GM18858 (cell line): ENCODE measurements around the gene TEAD4.

Experiments
- ATAC-seq: cut with Tn5 transposase; IDR thresholded peaks from one replicate; pipeline ENCODE4 v1.9.1; 2021; ENCODE audit not compliant: unreplicated experiment

The TEAD4 gene

GRCh38 chr12:2959192-2959504 lies at the start of gene TEAD4:
TEAD4 (plus strand) TSS chr12:2959397.
- no peak for ATAC-seq

DNA sequence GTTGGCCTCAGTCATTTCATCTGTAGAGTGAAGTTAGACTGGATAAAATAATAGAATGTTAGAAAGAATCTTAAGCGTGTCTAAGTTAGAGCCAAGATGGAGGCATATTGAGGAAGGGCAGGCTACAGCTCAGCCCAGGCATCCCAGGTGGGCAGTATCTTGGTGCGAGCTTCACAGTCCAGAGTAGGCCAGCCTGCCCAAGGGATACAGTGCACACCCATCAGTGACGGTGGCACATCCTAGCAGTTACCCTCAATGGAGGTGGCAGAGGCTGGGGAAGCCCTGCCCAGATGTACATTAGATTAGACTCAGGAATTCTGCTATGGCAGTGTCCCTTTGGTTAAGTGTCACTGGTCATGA lies 47.0 kb upstream of the TEAD4 start:
- ATAC-seq, result no peak

DNA sequence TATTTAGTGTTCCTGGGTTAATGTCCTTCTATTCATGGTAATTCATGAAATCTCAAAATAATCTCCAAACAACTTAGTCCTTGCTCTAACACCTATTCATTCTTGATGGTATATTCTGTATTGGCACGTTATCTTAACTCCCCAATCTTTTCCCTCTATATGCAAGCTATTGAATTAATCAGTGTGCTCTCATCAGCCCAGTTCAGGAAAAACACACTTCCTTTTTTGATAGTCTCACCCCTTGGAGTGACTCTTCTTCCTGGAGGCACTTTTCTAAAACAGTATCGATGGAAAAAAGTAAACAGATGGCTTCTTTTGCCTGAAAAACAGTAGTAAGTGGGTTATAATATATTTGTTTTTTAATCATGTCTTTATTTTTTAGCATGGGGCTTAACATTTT lies 39.9 kb upstream of the TEAD4 start:
- no peak for ATAC-seq

DNA sequence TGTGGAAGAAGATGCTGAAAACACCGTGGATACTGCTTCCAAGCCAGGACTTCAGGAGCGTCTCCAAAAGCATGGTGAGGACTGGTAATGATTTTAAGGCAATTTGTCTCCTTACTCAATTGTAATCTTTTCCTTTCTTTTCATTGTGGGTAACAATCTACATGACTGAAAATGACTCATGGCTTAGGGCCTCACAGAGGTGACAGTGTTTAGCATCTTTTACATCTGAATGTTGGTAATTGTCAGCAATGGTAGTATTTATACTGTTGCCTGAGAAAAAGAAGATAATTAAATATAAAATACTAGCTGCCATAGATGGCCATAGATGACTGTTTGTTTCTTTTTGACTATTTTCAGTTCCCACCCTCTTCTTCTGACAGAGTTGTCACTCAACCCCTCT lies 36.9 kb upstream of the TEAD4 start:
- ATAC-seq, result no peak

- ATAC-seq, result no peak
Measured at GRCh38 chr12:2923057-2923456, 36.1 kb upstream of the TEAD4 start.

DNA sequence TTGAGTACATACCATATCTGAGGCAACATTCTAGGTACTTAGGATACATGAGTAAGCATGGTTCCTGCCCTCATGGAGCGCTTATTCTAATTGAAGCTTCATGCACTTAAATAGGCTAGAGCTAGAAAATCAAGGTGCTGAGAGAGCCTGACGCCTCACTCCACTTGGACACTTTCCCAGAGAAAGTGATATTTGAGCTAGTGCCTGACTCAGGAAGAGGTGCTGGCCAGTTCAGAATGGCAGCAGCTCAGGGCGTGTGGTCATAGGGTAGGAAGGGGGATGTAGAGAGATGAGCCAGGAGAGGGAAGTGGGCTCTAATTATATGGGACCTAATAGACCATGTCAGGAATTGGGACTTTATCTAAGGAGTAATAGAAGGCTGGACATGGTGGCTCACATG lies 35.2 kb upstream of the TEAD4 start:
- ATAC-seq, result no peak

- ATAC-seq, result no peak
Measured at GRCh38 chr12:2925322-2925995, 33.7 kb upstream of the TEAD4 start.

DNA sequence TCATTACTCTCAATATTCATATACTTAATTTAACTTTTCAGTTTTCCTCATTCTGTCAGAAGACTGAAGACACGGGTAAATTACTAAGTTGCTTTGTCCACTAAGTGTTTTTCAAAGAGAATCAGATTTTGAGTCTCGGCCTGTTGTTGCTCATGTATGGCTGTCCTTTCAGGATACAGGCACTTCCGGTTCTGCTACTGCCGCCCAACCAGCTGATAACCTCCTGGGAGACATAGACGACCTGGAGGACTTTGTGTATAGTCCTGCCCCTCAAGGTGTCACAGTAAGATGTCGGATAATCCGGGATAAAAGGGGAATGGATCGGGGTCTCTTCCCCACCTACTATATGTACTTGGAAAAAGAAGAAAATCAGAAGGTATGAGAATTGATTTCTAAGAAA lies 28.3 kb upstream of the TEAD4 start:
- no peak for ATAC-seq

- no peak for ATAC-seq
Measured at GRCh38 chr12:2933586-2933985, 25.6 kb upstream of the TEAD4 start.

DNA sequence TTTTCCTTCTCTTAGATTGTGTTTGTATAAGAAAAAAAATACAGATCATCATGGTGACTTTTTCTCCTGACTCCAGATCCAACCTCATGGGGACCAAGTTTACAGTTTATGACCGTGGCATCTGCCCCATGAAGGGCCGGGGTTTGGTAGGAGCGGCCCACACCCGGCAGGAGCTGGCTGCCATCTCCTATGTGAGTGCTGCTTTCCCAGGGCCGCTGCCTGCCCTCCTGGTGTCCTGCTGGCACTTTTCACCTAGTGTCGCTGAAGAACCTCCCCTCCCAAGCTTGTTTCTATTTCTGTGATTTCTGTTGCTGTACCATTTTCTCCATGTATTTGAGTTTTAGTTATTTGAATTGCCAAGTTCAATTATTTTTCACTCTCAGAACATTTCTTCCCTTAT lies 24.8 kb upstream of the TEAD4 start:
- ATAC-seq, result no peak

DNA sequence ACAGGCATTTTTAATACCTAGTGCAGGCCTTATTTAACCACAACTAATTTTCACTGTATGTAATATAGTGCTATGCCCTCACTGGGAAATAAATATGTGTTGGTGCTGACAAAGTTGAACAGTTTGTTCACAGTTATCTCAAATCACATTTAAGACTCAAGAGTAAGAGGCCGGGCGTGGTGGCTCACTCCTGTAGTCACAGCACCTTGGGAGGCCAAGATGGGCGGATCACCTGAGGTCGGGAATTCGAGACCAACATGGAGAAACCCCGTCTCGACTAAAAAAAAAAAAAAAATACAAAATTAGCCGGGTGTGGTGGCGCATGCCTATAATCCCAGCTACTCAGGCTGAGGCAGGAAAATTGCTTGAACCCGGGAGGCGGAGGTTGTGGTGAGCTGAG lies 22.9 kb upstream of the TEAD4 start:
- no peak for ATAC-seq

- ATAC-seq, result no peak
Measured at GRCh38 chr12:2937500-2937899, 21.7 kb upstream of the TEAD4 start.

- no peak for ATAC-seq
Measured at GRCh38 chr12:2939191-2939590, 20.0 kb upstream of the TEAD4 start.

DNA sequence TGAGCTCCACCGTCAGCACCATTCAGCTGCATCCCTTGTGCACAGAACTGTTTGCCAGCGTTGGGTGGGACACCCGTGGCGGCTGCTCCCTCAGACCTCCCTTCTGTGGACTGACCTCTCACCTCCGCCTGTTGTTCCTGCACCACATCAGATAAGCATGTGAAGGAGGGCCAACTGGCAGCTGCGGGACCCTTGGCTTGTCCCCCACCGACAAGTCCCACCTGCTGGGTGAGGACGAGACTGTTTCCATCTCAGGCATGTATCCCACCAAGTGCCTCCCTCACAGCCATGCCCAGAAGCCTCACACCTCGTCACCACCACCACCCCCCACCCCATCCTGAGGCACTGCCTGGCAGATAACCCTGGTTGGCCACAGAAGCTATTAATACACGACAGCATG lies 18.6 kb upstream of the TEAD4 start:
- no peak for ATAC-seq

DNA sequence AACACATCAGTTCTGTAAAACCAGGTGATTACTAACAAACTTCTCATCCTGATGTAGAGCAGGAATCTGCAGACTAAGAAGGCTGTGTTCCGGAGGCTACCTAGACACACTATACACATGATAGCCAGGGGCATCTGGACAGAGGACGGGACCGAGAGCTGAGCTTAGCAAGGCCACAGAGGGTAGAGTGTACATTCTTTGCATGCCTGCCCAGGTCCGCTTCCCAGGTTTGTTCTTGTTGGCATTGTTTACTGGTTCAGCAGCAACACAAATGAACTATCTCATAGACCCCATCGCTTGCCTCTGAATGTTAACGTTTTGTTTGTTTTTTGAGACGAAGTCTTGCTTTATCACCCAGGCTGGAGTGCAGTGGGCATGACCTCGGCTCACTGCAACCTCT lies 17.7 kb upstream of the TEAD4 start:
- ATAC-seq, result no peak

DNA sequence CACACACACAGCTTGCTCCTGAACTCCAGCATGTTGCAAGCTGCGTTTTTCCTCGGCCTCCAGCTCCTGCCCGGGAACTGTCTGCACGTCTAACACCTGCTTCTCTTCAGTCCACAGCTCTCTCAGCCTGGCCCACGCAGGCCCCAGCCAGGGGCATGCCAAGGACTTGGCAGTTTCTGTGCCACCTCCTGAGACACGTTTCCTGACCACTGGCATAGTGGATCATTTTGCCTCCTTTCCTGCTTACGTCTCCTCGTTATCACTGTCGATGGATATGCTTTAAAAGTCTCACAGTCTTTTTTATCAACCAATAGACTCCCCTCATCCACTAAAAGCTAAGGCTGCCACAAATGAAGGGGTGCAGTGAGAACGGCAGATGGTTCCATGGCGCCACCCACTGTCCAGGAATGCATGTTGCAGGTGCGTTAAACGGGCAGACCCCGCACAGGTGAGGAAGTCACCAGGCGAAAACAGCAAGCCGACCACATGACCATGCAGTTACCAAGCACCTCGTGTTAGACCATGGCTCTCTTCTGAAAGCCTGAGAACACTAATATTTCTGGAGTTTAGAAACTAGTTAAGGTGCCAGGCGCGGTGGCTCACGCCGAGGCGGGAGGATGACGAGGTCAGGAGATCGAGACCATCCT lies 14.7 kb upstream of the TEAD4 start:
- ATAC-seq, result no peak

- no peak for ATAC-seq
Measured at GRCh38 chr12:2949411-2949810, 9.8 kb upstream of the TEAD4 start.

GRCh38 chr12:2955888-2956287 lies 3.3 kb upstream of the TEAD4 start:
- ATAC-seq, result no peak

- ATAC-seq, result no peak
Measured at GRCh38 chr12:2957816-2958431, 1.3 kb upstream of the TEAD4 start.

- ATAC-seq, result no peak
Measured at GRCh38 chr12:2958432-2959191, 585 bp upstream of the TEAD4 start.

DNA sequence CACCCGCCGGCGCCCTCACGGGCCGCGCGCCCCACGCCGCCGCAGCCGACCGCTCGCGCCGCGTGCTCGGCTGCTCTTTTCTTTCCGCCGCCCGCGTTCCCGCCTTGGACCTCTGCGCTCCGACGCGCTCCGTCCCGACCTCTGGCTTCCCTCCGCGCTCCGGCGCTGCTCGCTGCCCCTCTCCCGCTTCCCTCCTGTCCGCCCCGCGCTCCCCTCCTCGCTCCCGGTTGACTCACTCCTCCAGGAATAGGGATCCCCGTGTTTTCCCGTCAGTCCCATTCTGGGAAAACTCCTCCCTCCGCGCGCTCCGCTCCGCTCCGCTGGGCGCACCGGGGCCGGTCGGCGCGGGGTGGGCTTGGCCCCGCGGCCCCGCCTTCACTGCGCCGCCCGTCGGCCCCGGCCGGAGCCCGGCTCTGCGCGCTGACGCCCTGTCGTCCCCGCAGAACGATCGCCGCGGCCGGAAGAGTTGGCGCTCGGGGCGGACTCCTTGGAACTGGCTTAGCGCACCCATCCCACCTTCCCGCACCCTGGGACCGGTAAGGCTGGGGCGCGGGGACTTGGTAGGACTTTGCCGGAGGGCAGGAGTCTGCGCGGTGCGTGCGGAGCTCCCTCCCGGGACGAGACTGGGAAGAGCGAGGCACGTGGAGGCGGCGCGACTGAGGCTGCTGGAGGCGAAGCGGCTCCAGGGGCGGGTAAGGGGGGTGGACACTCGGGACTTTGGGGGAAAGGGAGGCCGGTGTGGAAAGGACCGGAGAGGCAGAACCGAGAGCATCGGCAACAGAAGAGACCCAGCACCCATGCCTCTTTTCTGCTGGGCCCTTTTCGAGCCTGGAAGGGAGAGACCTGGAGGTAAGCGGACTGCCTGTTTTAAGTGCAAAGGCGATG lies 550 bp downstream of the TEAD4 start:
- ATAC-seq, result no peak
